Activated CD8-positive, alpha-beta memory T cell treated with anti-CD3 and anti-CD28 coated beads for 48 hours (primary cell): Measurements from ENCODE around the gene USP49.
A peak's percentile ranks its signal among the peaks of the same experiment; 100 is the strongest.
"Not testable (repeated sequence)": the region's sequence is repeated elsewhere in the genome, so short reads cannot be mapped to it uniquely, and the experiment has no call there.

Experiments
- DNase-seq, 3 experiments: peaks; one replicate each; pipeline ENCODE4 v3.0.0-alpha.2; 2020; ENCODE audit warnings: low read depth in 2 of 3, low spot score in 2 of 3

Gene USP49

GRCh38 chr6:41814629-41815028 is 80.5 kb downstream of the USP49 start:
- DNase-seq = no peak

GRCh38 chr6:41813956-41814355 is 81.2 kb downstream of the USP49 start:
- DNase-seq = no peak

GRCh38 chr6:41813469-41813868 is 81.7 kb downstream of the USP49 start:
- DNase-seq = no peak

- not testable (repeated sequence) for DNase-seq
Measured at GRCh38 chr6:41811946-41812345, 83.2 kb downstream of the USP49 start.

GRCh38 chr6:41811095-41811494 is 84.1 kb downstream of the USP49 start:
- DNase-seq = no peak

GRCh38 chr6:41805830-41806774 is 89.1 kb downstream of the USP49 start:
- no peak for DNase-seq

GRCh38 chr6:41801380-41801779 is 93.8 kb downstream of the USP49 start:
- no peak for DNase-seq

- no peak for DNase-seq
Measured at GRCh38 chr6:41799559-41799911, 95.6 kb downstream of the USP49 start.

- DNase-seq = no peak
Measured at GRCh38 chr6:41798901-41799558, 96.1 kb downstream of the USP49 start.

GRCh38 chr6:41796474-41796873 is 98.7 kb downstream of the USP49 start:
- no peak for DNase-seq

GRCh38 chr6:41791984-41792383 is 103.2 kb downstream of the USP49 start:
- DNase-seq = no peak

GRCh38 chr6:41791305-41791704 is 103.9 kb downstream of the USP49 start:
- DNase-seq = no peak

GRCh38 chr6:41790045-41790444 is 105.1 kb downstream of the USP49 start:
- DNase-seq = no peak

GRCh38 chr6:41789390-41789724 is 105.8 kb downstream of the USP49 start:
- DNase-seq = no peak

GRCh38 chr6:41787219-41787917 is 107.8 kb downstream of the USP49 start, which contains the start of gene TOMM6:
TOMM6 (plus strand) TSS chr6:41787694; CDS start chr6:41787698, 4 bp downstream.
- DNase-seq = peak; percentile 90 to 94 (median 93)

GRCh38 chr6:41786451-41787218 is 108.5 kb downstream of the USP49 start:
- peak; percentile 75 to 82 (median 77) for DNase-seq

- no peak for DNase-seq
Measured at GRCh38 chr6:41785689-41786450, 109.3 kb downstream of the USP49 start.

- no peak for DNase-seq
Measured at GRCh38 chr6:41785254-41785653, 109.9 kb downstream of the USP49 start.

GRCh38 chr6:41784581-41785171 is 110.5 kb downstream of the USP49 start:
- no peak for DNase-seq
